ENCODE results near the gene AP3S1.

DNA sequence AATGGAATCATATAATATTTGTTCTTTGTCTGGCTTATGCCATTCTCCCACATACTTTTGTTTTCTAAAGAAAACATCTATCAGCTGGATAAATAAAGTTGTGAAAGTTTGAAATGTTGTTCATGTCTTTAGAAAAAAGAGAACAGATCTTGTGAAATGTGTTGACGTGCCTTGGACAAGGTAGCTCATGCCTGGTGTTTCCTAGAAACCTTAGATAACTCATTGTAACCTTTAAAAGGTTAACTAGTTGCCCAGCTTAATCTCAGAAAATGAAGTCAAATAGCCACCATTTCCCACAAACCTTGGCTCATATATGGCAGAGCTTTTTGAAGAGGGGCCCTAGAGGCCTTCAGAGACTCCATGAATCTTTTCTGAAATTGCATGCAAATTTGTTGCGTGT, 40.6 kb upstream of the AP3S1 start:
- no peak for TF ChIP-seq POLR2A (IDR thresholded peaks at IDR 0.05)
- TF ChIP-seq CTCF (IDR thresholded peaks at IDR 0.05), result no peak
